Right cardiac atrium (tissue), 5 donors: Measurements from ENCODE around the gene FOXQ1. TPM values are rescaled to one million over a fixed set of nuclear protein-coding genes. Genes with fewer than 3 reads are reported as not detected.

Experiments
- polyA plus RNA-seq: library from polyadenylated mRNA; stranded (reverse); fragments of 200-250 nt; gene quantifications from one replicate; pipeline ENCODE4 v1.2.3, GENCODE V29; 2013
- total RNA-seq, 4 donors: library from RNA; stranded (reverse); fragmentation: NEBNext Ultra II Directional; extraction: Animal tissue kit (Norgen Biotek cat#: 25700); gene quantifications; one replicate each; pipeline ENCODE4 v1.2.1, GENCODE V29; 2021
- donor health status: healthy with polysubstance abuse.
- donor health status: DM: no; HTN: yes; CAD: no.
- donor health status: DM: no; HTN: no; CAD: no.
- donor health status: DM: no; HTN: yes; CAD: no; lungs with severe emphysema.
- donor health status: DM: yes; HTN: yes; CAD: no.

Gene FOXQ1
- total and polyA plus RNA-seq, 5 donors = not detected

Other genes starting within 250 kb of the FOXQ1 start
- gene FOXF2, start 77.5 kb downstream of the FOXQ1 start, total RNA-seq = under 1 TPM in 3 of 4 donors, not detected in 1; 0.31 to 0.78 (median 0.53) TPM
- 0.43 TPM for gene FOXF2, start 77.5 kb downstream of the FOXQ1 start, polyA plus RNA-seq